Mesangial cell (primary cell): Measurements from ENCODE around the gene PRSS56. TPM values are rescaled to one million over a fixed set of nuclear protein-coding genes. Genes with fewer than 3 reads are reported as not detected.

Source experiments
- total RNA-seq: library from RNA; depleted of rRNA; stranded (reverse); fragments of >200 nt; gene quantifications from 2 replicates; pipeline ENCODE4 v1.2.3, GENCODE V29; 2015

PRSS56 gene
- not detected in 2 replicates for total RNA-seq

DNA sequence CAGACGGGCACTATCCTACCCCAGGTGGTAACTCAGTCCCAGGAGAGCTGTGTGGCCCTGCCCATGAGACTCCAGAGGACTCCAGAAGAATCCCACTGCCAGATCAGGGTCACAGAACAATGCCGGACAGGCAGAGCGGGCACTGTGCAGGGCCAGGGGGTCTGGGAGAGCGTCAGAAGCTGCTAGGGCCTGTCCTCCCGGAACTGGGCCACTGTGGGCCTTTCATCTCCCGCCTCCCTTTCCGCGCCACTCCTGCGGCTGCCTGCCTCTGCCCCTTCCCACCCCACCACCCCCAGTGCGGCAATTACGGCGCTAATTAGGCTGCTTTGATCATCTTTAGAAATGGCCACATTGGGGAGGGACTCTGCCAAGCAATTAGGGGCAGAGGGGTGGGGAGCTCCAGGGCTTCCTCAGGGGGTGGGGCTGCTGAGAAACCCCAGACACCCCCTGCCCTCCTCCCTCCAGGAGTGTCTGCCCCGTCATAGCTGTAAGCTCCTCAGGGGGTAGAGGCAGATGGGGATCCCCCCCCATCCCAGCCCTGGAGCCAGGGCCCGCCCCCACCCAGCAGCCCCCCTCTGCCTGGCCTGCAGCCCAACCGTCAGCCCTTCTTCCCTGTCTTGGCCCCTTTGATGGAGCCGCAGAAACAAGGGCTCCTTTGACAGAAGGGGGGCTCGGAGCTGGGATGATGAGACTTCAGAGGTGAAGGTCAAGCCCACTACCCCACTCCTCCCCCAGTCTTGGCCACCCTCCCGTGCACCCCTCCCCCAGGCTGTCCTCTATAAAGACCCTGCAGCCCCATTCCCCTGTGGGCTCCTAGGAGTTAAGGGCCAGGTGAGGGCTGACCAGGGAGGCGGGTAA, at the start of gene PRSS56:
PRSS56 (plus strand) TSS at position 808 of the 858 bp plus-strand sequence. CDS start 211 bp downstream, outside the sequence.

GRCh38 chr2:232487385-232488096, 32.6 kb upstream of the PRSS56 start, which contains the start of gene ECEL1:
Gene ECEL1 (minus strand): TSS chr2:232487834. CDS start chr2:232486653, 1,181 bp downstream.

GRCh38 chr2:232525791-232526371, 5.7 kb downstream of the PRSS56 start, which contains the start of gene CHRND:
Gene CHRND (plus strand): TSS chr2:232526160. CDS start chr2:232526216, 56 bp downstream.

DNA sequence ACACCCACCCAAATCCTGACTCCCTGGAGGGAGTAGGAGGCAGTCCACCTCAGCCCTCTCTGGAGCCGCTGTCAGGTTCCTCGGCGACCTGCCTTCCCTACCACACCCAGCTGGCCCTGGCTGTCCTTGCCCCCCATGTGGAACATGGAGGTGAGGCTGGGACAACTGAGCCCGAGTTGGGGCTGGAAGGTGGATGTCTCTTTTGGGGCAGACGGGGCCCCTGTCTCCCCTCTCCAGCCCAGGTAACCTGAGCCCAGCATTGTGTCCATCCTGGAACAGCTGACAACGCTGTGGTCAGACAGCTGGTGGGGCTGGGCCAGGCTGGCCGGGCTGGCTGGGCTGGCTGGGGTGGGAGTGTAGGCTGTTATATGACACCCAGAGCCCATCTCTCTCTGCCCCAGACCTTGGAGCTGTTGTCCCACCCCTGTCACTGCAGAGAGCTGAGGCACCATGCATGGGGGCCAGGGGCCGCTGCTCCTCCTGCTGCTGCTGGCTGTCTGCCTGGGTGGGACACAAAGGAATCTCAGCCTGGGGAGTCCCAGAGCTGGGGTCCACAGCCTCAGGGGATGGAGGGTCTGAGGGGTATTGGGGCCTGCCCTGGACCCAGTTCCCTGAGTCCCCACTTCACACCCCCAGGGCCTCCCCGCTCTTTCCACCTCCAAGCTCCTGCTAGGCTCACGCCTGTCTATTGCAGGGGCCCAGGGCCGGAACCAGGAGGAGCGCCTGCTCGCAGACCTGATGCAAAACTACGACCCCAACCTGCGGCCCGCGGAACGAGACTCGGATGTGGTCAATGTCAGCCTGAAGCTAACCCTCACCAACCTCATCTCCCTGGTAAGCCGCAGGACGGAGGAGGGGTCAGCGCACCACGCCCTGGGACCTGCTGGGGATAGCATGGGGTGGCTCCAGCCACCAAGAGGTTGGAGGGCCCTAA, 19.4 kb downstream of the PRSS56 start, which contains the start of gene CHRNG:
CHRNG (plus strand) TSS at position 395 of the 934 bp plus-strand sequence; CDS start at position 451, 56 bp downstream.

DNA sequence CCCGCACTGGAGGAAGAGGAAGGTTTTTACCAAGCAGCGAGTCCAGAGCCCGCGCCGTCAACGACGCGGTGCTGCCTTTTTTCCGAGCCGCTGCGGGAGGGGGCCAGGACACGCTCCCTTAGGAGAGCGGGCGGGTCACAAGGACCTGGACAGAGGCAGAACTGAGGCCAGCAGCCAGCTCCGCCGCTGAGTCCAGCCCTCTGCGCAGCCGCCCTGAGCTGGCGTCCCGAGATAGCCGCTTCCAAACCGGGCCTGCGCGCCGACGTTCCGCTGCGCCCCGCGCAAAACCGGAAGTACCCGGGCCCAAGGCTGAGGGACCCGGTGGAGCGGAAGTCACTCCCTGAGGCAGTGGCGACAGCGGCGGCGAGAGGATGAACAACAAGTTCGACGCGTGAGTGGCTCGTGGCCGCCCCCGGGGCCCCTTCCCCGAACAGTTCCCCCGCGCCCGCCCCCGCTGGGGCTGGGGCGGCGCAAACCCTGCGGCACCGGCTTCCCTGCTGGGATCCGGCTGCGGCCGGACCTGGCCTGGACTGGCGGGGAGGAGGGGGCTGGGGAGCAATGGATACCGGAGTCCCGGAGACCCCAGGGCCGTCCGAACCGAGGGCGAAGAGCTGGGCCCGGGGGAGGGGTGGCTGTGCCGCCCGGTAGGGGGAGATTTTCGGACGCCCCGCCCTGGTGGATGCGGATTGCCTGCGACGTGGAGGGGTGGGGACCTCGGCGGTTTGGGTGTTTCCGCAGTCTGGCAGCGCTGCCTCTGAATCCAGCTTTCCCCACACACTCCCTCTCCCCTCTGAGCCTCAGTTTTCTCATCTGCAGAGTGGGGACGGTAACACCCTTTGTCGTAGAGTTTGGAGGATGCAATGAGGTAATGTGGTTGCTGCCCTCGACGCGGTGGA, 30.4 kb downstream of the PRSS56 start, which contains the start of the genes EIF4E2 and TIGD1:
EIF4E2 (plus strand) TSS at position 336 of the 896 bp plus-strand sequence; CDS start at position 372, 36 bp downstream.
TIGD1 (minus strand) TSS at position 204 of the 896 bp plus-strand sequence. CDS start 675 bp downstream, outside the sequence.

Other genes with a start within 250 kb of the PRSS56 start
- gene ALPP, start 141.6 kb upstream of the PRSS56 start, total RNA-seq, result not detected in 2 replicates
- gene ALPG, start 113.5 kb upstream of the PRSS56 start, total RNA-seq, result not detected in 2 replicates
- not detected in 2 replicates for gene ALPI, start 64.2 kb upstream of the PRSS56 start, total RNA-seq
- gene ECEL1, start 32.6 kb upstream of the PRSS56 start, total RNA-seq, result 0.33 TPM in 1 of 2 replicates, not detected in the other
- not detected in 2 replicates for gene CHRND, start 5.8 kb downstream of the PRSS56 start, total RNA-seq
- gene CHRNG, start 19.3 kb downstream of the PRSS56 start, total RNA-seq, result not detected in 2 replicates
- gene TIGD1, start 30.2 kb downstream of the PRSS56 start, total RNA-seq, result 1.4 and 2.3 TPM in 2 replicates
- gene EIF4E2, start 30.3 kb downstream of the PRSS56 start, total RNA-seq, result 59.1 and 85.1 TPM in 2 replicates
- gene EFHD1, start 113.2 kb downstream of the PRSS56 start, total RNA-seq, result 3.7 and 13.8 TPM in 2 replicates
- gene GIGYF2, start 176.9 kb downstream of the PRSS56 start, total RNA-seq, result 19.4 and 28.3 TPM in 2 replicates